Breast epithelium (tissue), 4 donors: ENCODE results near the gene PLCB3. TPM values are rescaled to one million over a fixed set of nuclear protein-coding genes. Genes with fewer than 3 reads are reported as not detected.

Experiments
- DNase-seq, 2 donors: peaks; one replicate each; pipeline ENCODE4 v3.0.0-alpha.2; 2019; ENCODE audit warnings: low spot score in 2 of 2
- H3K27ac ChIP-seq, 2 donors: fragments of 200-600 bp; sonication (generic) in 1 of 2; one replicate each; pipeline ENCODE4 v1.5.1; 2016 to 2019; ENCODE audit warnings: mild to moderate bottlenecking in 1 of 2
- H3K27me3 ChIP-seq, 2 donors: fragments of 200-600 bp; sonication (generic) in 1 of 2; one replicate each; pipeline versions ENCODE4 v1.5.1 to v1.6.0; 2017 to 2019; ENCODE audit warnings: control low read depth in 1 of 2, mild to moderate bottlenecking in 1 of 2
- H3K36me3 ChIP-seq: fragments of 200-600 bp; one replicate; pipeline ENCODE4 v1.5.1; 2019
- H3K4me1 ChIP-seq, 2 donors: fragments of 200-600 bp; sonication (generic); one replicate each; pipeline ENCODE4 v1.5.1; 2016 to 2019; ENCODE audit warnings: control low read depth in 1 of 2
- H3K4me3 ChIP-seq, 3 donors: fragments of 200-600 bp; sonication (generic); 1 replicate in 2 of 3; 2 replicates in 1 of 3; pipeline ENCODE4 v1.5.1; 2016 to 2019; ENCODE audit warnings: mild to moderate bottlenecking in 3 of 3, moderate library complexity in 2 of 3
- H3K9me3 ChIP-seq, 2 donors: fragments of 200-600 bp; sonication (generic) in 1 of 2; one replicate each; pipeline ENCODE4 v1.5.1; 2016 to 2019; ENCODE audit warnings: control low read depth in 1 of 2
- POLR2A ChIP-seq: fragments of 450-650 bp; IDR thresholded peaks from one replicate; pipeline ENCODE4 v1.6.1; 2016; ENCODE audit warnings: antibody characterized with exemption, mild to moderate bottlenecking, moderate library complexity
- POLR2AphosphoS5 ChIP-seq, 3 donors: sonication (generic); formaldehyde crosslinking; IDR thresholded peaks; one replicate each; pipeline ENCODE4 v1.6.1; 2017; ENCODE audit warnings: antibody characterized with exemption in 3 of 3
- intact Hi-C: fragments of 100-400 bp; cut with DNase I; formaldehyde crosslinking; loops from one replicate; pipeline ENCODE4 v1.15.1; 2023; ENCODE audit warnings: low total_unique reads
- total RNA-seq, 3 donors: library from RNA; depleted of rRNA; stranded (reverse); fragments of >200 nt; gene quantifications; one replicate each; pipeline ENCODE4 v1.1.0, GENCODE V29; 2016
- TF ChIP-seq, protein P1 (sequence below), 3 donors: fragments of 450-650 bp; IDR thresholded peaks; one replicate each; pipeline ENCODE4 v1.5.1; 2016 to 2017; ENCODE audit warnings: antibody characterized with exemption in 3 of 3, mild to moderate bottlenecking in 3 of 3, moderate library complexity in 3 of 3

The PLCB3 gene
- total RNA-seq, 3 donors from 2014 or later, result 15.5 to 20.5 (median 19.0) TPM

DNA sequence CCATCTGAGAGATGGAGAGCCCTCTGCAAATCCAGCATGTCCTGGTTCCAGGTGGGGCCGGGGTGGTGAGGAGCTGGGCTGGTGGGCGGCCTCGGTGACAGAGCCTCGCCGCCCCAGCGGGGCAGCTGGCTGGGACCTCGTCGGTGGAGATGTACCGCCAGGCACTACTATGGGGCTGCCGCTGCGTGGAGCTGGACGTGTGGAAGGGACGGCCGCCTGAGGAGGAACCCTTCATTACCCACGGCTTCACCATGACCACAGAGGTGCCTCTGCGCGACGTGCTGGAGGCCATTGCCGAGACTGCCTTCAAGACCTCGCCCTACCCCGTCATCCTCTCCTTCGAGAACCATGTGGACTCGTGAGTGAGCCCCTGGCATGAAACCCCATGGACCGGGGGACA is 7.0 kb downstream of the PLCB3 start:
- intact Hi-C loops, result no loop called here
- no peak for DNase-seq
- Histone ChIP-seq H3K4me1 (no peaks in the 10 kb centered on the region), H3K27me3 (no peaks in the 10 kb centered on the region), H3K9me3 (no peaks in the 10 kb centered on the region), H3K27ac (no peak overlapping the region), H3K36me3 (no peaks in the 10 kb centered on the region), H3K4me3 (no peak overlapping the region)
- TF ChIP-seq, protein P1, sequence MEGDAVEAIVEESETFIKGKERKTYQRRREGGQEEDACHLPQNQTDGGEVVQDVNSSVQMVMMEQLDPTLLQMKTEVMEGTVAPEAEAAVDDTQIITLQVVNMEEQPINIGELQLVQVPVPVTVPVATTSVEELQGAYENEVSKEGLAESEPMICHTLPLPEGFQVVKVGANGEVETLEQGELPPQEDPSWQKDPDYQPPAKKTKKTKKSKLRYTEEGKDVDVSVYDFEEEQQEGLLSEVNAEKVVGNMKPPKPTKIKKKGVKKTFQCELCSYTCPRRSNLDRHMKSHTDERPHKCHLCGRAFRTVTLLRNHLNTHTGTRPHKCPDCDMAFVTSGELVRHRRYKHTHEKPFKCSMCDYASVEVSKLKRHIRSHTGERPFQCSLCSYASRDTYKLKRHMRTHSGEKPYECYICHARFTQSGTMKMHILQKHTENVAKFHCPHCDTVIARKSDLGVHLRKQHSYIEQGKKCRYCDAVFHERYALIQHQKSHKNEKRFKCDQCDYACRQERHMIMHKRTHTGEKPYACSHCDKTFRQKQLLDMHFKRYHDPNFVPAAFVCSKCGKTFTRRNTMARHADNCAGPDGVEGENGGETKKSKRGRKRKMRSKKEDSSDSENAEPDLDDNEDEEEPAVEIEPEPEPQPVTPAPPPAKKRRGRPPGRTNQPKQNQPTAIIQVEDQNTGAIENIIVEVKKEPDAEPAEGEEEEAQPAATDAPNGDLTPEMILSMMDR (IDR thresholded peaks at IDR 0.05), result no peak

DNA sequence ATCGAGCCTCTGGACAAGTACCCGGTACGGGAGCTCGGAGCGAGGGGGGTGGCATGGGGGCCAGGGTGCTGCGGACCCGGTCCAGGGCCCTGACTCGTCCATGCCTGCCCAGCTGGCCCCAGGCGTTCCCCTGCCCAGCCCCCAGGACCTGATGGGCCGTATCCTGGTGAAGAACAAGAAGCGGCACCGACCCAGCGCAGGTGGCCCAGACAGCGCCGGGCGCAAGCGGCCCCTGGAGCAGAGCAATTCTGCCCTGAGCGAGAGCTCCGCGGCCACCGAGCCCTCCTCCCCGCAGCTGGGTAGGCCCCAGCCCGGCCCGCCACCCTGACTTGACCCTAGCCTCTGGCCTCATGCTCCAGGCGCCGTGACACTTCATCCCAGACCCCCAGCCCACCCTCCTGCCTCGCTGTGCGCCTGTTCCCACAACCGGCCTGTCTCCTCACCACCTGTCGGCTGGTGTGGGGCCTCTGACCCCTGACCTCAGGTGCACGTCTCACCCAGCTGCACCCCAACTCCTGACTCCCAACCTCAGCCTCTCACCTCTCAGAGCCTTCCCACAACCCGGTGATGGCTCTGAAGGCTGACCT is 7.7 kb downstream of the PLCB3 start:
- no peak overlapping the region for H3K27ac ChIP-seq
- H3K9me3 ChIP-seq, result no peaks in the 10 kb centered on the region
- no peaks in the 10 kb centered on the region for H3K27me3 ChIP-seq
- H3K4me3 ChIP-seq, result no peak overlapping the region
- H3K4me1 ChIP-seq, result no peaks in the 10 kb centered on the region
- intact Hi-C loops, result no loop called here
- H3K36me3 ChIP-seq, result no peaks in the 10 kb centered on the region
- TF ChIP-seq POLR2AphosphoS5 (IDR thresholded peaks at IDR 0.05) (no peak), POLR2A (no peak)
- TF ChIP-seq, protein P1 (IDR thresholded peaks at IDR 0.05), result no peak
- DNase-seq, result no peak

DNA sequence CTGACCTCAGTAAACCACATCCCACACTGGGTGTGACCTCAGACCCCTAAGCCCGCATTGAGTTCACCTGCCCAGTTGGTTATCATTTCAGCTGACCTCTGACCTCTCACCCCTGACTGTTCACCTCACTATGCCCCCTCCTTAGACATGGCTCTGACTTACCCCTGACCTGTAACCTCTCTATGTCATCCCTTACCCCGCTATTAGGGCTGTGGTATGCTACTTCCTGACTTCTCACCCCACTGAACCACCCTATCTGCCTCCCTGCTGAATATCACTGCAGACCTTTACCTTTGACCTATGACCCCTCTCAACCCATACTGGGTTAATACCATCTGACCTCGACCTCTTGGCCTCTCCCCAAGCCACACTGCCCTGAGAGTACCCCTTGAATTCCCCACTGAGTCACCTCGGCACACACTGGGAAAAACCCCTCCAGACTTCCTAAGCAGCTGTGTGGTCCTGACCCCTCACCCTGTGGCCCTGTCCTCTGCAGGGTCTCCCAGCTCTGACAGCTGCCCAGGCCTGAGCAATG is 8.3 kb downstream of the PLCB3 start:
- Histone ChIP-seq H3K4me1 (no peaks in the 10 kb centered on the region), H3K4me3 (no peak overlapping the region), H3K27ac (no peak overlapping the region), H3K27me3 (no peaks in the 10 kb centered on the region), H3K36me3 (no peaks in the 10 kb centered on the region), H3K9me3 (no peaks in the 10 kb centered on the region)
- intact Hi-C loops, result no loop called here
- no peak for DNase-seq
- TF ChIP-seq POLR2AphosphoS5 (IDR thresholded peaks at IDR 0.05), result no peak
- no peak for TF ChIP-seq POLR2A
- TF ChIP-seq, protein P1 (IDR thresholded peaks at IDR 0.05), result no peak

DNA sequence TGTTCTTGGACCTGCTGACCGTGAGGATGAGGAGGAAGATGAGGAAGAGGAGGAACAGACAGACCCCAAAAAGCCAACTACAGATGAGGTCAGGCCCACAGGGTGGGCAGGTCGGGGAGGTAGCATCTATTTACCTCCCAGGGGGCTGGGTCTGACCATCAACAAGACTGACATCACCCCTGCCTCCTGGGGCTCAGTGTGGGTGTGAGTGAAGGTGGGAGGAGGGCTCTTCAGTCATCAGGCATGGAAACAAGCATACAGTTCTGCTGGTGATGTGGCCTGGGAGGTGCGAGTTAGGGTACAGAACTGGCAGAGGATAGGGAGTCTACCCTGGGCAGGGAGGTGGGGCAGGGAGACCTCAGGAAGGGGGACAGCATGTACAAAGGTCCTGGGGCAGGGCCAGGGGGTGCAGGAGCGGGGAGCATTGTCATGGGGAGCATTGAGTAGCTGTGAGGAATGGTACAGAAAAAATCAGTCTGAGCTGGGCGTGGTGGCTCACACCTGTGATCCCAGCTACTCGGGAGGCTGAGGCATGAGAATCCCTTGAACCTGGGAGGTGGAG is 8.9 kb downstream of the PLCB3 start:
- DNase-seq, result no peak
- no peaks in the 10 kb centered on the region for H3K27me3 ChIP-seq
- intact Hi-C loops, result no loop called here
- no peaks in the 10 kb centered on the region for H3K4me1 ChIP-seq
- H3K9me3 ChIP-seq, result no peaks in the 10 kb centered on the region
- TF ChIP-seq, protein P1 (IDR thresholded peaks at IDR 0.05), result no peak
- no peaks in the 10 kb centered on the region for H3K36me3 ChIP-seq
- no peak overlapping the region for H3K4me3 ChIP-seq
- H3K27ac ChIP-seq, result no peak overlapping the region

DNA sequence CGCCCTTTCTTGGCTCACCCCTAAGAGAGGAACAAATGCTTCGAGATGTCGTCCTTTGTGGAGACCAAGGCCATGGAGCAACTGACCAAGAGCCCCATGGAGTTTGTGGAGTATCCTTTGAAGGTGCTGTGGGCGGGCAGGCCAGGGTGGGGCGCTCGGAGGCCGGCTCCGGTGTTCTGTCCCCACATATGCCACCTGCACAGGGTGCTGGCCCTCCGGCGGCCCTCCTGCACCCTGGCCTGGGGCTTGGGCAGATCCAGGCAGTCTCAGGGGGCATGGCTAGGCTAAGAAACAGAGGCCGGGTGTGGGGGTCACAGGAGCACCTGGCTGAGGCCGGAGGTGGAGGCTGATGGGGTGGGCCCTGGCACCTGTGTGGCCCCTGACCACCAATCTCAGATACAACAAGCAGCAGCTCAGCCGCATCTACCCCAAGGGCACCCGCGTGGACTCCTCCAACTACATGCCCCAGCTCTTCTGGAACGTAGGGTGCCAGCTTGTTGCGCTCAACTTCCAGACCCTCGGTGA is 10.3 kb downstream of the PLCB3 start:
- Histone ChIP-seq H3K4me1 (no peaks in the 10 kb centered on the region), H3K27ac (no peak overlapping the region), H3K27me3 (no peaks in the 10 kb centered on the region), H3K9me3 (no peaks in the 10 kb centered on the region), H3K4me3 (no peak overlapping the region), H3K36me3 (no peaks in the 10 kb centered on the region)
- no peak for DNase-seq
- no peak for TF ChIP-seq POLR2AphosphoS5 (IDR thresholded peaks at IDR 0.05)
- intact Hi-C loops, result no loop called here
